GM23338 (cell line): ENCODE data around the gene UBXN11. TPM values are rescaled to one million over a fixed set of nuclear protein-coding genes. Genes with fewer than 3 reads are reported as not detected.

Source experiments
- ATAC-seq: fragments of 200-7000 bp; cut with Tn5 transposase; 3 replicates; pipeline ENCODE4 v1.9.1; 2020
- DNase-seq: peaks from one replicate; pipeline ENCODE4 v3.0.0-alpha.2; 2015; ENCODE audit warnings: low spot score
- H2AFZ ChIP-seq: fragments of 200-600 bp; sonication (generic); 2 replicates; pipeline ENCODE4 v1.8.0; 2016; ENCODE audit warnings: antibody characterized with exemption, mild to moderate bottlenecking, moderate library complexity
- H3F3A ChIP-seq: fragments of 200-600 bp; sonication (generic); replicated peaks from 2 replicates; pipeline ENCODE4 v1.8.0; 2017; ENCODE audit warnings: antibody characterized with exemption, mixed run types, low read depth
- H3K27ac ChIP-seq: fragments of 200-600 bp; sonication (generic); 2 replicates; pipeline ENCODE4 v1.6.1; 2016; ENCODE audit warnings: low read depth
- H3K27me3 ChIP-seq: fragments of 200-600 bp; sonication (generic); 2 replicates; pipeline ENCODE4 v1.8.0; 2016; ENCODE audit warnings: mild to moderate bottlenecking, mixed run types, moderate library complexity; ENCODE audit not compliant: insufficient read depth
- H3K36me3 ChIP-seq: fragments of 200-600 bp; sonication (generic); 2 replicates; pipeline ENCODE4 v1.8.0; 2016; ENCODE audit warnings: mild to moderate bottlenecking; ENCODE audit not compliant: insufficient read depth
- H3K4me1 ChIP-seq: fragments of 200-600 bp; sonication (generic); 2 replicates; pipeline ENCODE4 v1.8.0; 2016; ENCODE audit warnings: mild to moderate bottlenecking, moderate library complexity; ENCODE audit not compliant: insufficient read depth
- H3K4me2 ChIP-seq: fragments of 200-600 bp; sonication (generic); 2 replicates; pipeline ENCODE4 v1.7.1; 2017; ENCODE audit warnings: mixed run types
- H3K4me3 ChIP-seq: fragments of 200-600 bp; sonication (generic); 2 replicates; pipeline ENCODE4 v1.6.1; 2016; ENCODE audit warnings: mixed run types
- H3K79me2 ChIP-seq: fragments of 200-600 bp; sonication (generic); replicated peaks from 2 replicates; pipeline ENCODE4 v1.8.0; 2017; ENCODE audit warnings: mild to moderate bottlenecking; ENCODE audit not compliant: insufficient read depth
- H3K9me2 ChIP-seq: fragments of 200-600 bp; sonication (generic); 2 replicates; pipeline ENCODE4 v1.8.0; 2017; ENCODE audit not compliant: insufficient read depth
- H4K20me1 ChIP-seq: fragments of 200-600 bp; sonication (generic); replicated peaks from 2 replicates; pipeline ENCODE4 v1.8.0; 2017; ENCODE audit warnings: mild to moderate bottlenecking; ENCODE audit not compliant: insufficient read depth
- H3K27ac Mint-ChIP-seq: 2 replicates; pipeline ENCODE4 v1.8.0; 2020; ENCODE audit warnings: inconsistent platforms, mild to moderate bottlenecking, moderate library complexity, mixed read lengths
- H3K27me3 Mint-ChIP-seq: 3 replicates; pipeline ENCODE4 v1.8.0; 2022; ENCODE audit warnings: low read depth, mild to moderate bottlenecking, moderate library complexity, mixed read lengths, inconsistent platforms; ENCODE audit not compliant: insufficient read depth, poor library complexity
- H3K36me3 Mint-ChIP-seq: 3 replicates; pipeline ENCODE4 v1.8.0; 2021; ENCODE audit warnings: low read depth, mild to moderate bottlenecking, inconsistent platforms, moderate library complexity, mixed read lengths
- H3K4me1 Mint-ChIP-seq: 3 replicates; pipeline ENCODE4 v1.8.0; 2020; ENCODE audit warnings: mild to moderate bottlenecking, inconsistent platforms, mixed read lengths
- H3K4me3 Mint-ChIP-seq: 3 replicates; pipeline ENCODE4 v1.8.0; 2021; ENCODE audit warnings: moderate library complexity, mild to moderate bottlenecking, inconsistent platforms, mixed read lengths
- H3K9me3 Mint-ChIP-seq: 3 replicates; pipeline ENCODE4 v1.8.0; 2020; ENCODE audit warnings: moderate library complexity, mild to moderate bottlenecking, inconsistent platforms, mixed read lengths
- CREB1 ChIP-seq: fragments of 250-450 bp; sonication (Bioruptor Pico); IDR thresholded peaks from 2 replicates; pipeline ENCODE4 v1.5.0; 2020; ENCODE audit warnings: low read depth, mild to moderate bottlenecking, moderate library complexity
- EZH2 ChIP-seq: fragments of 200-600 bp; sonication (generic); IDR thresholded peaks from one replicate; pipeline ENCODE4 v1.8.0; 2017; ENCODE audit warnings: antibody characterized with exemption, mild to moderate bottlenecking, low read depth; ENCODE audit not compliant: unreplicated experiment
- EZH2phosphoT487 ChIP-seq: fragments of 200-600 bp; sonication (generic); IDR thresholded peaks from one replicate; pipeline ENCODE4 v1.8.1; 2018; ENCODE audit warnings: antibody characterized with exemption; ENCODE audit not compliant: unreplicated experiment
- JUNB ChIP-seq: IDR thresholded peaks from one replicate; pipeline ENCODE4 v1.6.1; 2016; ENCODE audit warnings: antibody characterized with exemption; ENCODE audit not compliant: unreplicated experiment
- NANOG ChIP-seq: IDR thresholded peaks from 2 replicates; pipeline ENCODE4 v1.6.1; 2016; ENCODE audit warnings: antibody characterized with exemption, borderline replicate concordance
- POLR2AphosphoS5 ChIP-seq: IDR thresholded peaks from 2 replicates; pipeline ENCODE4 v1.6.1; 2016; ENCODE audit warnings: antibody characterized with exemption, low read depth
- STAT1 ChIP-seq: IDR thresholded peaks from one replicate; pipeline ENCODE4 v1.6.1; 2016; ENCODE audit warnings: antibody characterized with exemption; ENCODE audit not compliant: unreplicated experiment
- ZNF114 ChIP-seq: fragments of 250-450 bp; sonication (Bioruptor Pico); IDR thresholded peaks from 2 replicates; pipeline ENCODE4 v1.5.0; 2020; ENCODE audit warnings: mild to moderate bottlenecking, moderate library complexity
- ZNF331 ChIP-seq: fragments of 250-450 bp; sonication (Bioruptor Pico); IDR thresholded peaks from 2 replicates; pipeline ENCODE4 v1.5.0; 2020; ENCODE audit warnings: low read depth, mild to moderate bottlenecking, moderate library complexity
- polyA plus RNA-seq: library from polyadenylated mRNA; unstranded; fragments of >200 nt; fragmentation: Nextera tagmentation; extraction: Ambion mirVana; gene quantifications from 2 replicates; pipeline ENCODE4 v1.2.1, GENCODE V29; 2016
- total RNA-seq: library from RNA; depleted of rRNA; stranded (reverse); fragments of >200 nt; shearing (Covaris generic); gene quantifications from 2 replicates; pipeline ENCODE4 v1.2.3, GENCODE V29; 2014
- TF ChIP-seq, protein P1 (sequence below), 2 experiments: fragments of 200-600 bp in 1 of 2; sonication (generic) in 1 of 2; conservative IDR thresholded peaks; 2 replicates each; pipeline versions ENCODE4 v1.5.1 to v1.6.1; 2016 to 2017; ENCODE audit warnings: antibody characterized with exemption in 2 of 2, low read depth in 2 of 2, mild to moderate bottlenecking in 2 of 2, moderate library complexity in 1 of 2
- TF ChIP-seq, protein P2 (sequence below): fragments of 250-450 bp; sonication (Bioruptor Pico); IDR thresholded peaks from 2 replicates; pipeline ENCODE4 v1.5.0; 2020; ENCODE audit warnings: mild to moderate bottlenecking, moderate library complexity
- TF ChIP-seq, protein P3 (sequence below): IDR thresholded peaks from 2 replicates; pipeline ENCODE4 v1.6.1; 2016; ENCODE audit warnings: antibody characterized with exemption
- TF ChIP-seq, protein P4 (sequence below): IDR thresholded peaks from one replicate; pipeline ENCODE4 v1.6.1; 2018; ENCODE audit warnings: antibody characterized with exemption; ENCODE audit not compliant: unreplicated experiment

The UBXN11 gene
- total and polyA plus RNA-seq, 2 experiments from 2014 or later: 8.0 to 8.3 TPM

DNA sequence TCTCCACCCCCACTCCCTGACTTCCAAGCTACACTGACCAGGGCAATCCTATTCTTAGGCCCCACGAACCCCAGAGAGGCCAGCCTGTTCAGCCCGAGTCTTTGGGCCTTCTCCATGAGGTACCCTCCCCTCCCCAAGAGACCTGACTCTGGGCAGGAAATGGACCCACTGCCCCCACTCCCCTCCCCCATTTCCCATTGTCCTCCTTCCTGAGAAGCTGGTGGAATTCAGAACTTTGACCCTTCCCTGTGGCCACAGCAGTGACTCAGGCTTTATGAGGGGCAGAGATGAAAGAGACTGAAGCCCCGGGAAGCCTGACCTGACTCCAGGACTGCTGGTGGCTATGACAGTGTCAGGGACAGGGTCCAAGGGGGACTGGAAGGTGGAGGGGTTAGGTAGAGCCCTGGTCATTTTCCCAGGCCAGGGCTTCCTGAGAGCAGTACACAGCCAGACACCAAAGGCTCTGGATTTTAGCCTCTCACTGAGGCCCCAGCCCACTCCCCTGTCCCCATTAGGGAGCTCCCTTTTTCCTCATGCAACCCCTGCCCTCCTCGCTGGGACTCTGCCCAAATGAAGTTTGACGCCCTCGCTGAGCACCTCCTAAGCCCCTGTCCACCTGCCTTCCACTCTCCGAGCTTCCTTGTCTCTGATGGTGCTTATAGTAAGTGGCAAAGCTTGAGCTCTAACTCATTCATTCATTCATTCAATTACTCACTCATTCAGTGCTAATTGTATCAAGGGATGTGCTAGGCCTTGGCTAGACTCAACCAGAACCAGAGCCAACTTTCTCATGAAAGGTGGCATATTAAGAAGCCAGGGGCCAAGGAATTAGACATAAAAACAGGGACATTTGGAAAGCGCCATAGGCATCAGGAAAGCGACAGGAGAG, 44.5 kb upstream of the UBXN11 start:
- H3K27ac Mint-ChIP-seq: peak overlapping the region; percentile 78
- Histone ChIP-seq H3K27ac (peak overlapping the region; percentile 82), H3F3A (no peaks in the 10 kb centered on the region; the same call in 1 of the 2 replicates), H3K4me1 (peaks cover 16% of the 10 kb centered on the region), H3K4me2 (peak overlapping the region; percentile 62), H3K36me3 (no peaks in the 10 kb centered on the region), H2AFZ (no peak overlapping the region), H4K20me1 (no peaks in the 10 kb centered on the region), H3K27me3 (no peaks in the 10 kb centered on the region), H3K9me2 (no peaks in the 10 kb centered on the region), H3K4me3 (no peak overlapping the region), H3K79me2 (no peaks in the 10 kb centered on the region)
- peak; percentile 39 for ATAC-seq
- H3K27me3 Mint-ChIP-seq: peaks cover 21% of the 10 kb centered on the region
- H3K4me3 Mint-ChIP-seq: 0 out of 3 replicates have a peak overlapping the region, but pooled peaks have one; percentile 6
- TF ChIP-seq, protein P1, sequence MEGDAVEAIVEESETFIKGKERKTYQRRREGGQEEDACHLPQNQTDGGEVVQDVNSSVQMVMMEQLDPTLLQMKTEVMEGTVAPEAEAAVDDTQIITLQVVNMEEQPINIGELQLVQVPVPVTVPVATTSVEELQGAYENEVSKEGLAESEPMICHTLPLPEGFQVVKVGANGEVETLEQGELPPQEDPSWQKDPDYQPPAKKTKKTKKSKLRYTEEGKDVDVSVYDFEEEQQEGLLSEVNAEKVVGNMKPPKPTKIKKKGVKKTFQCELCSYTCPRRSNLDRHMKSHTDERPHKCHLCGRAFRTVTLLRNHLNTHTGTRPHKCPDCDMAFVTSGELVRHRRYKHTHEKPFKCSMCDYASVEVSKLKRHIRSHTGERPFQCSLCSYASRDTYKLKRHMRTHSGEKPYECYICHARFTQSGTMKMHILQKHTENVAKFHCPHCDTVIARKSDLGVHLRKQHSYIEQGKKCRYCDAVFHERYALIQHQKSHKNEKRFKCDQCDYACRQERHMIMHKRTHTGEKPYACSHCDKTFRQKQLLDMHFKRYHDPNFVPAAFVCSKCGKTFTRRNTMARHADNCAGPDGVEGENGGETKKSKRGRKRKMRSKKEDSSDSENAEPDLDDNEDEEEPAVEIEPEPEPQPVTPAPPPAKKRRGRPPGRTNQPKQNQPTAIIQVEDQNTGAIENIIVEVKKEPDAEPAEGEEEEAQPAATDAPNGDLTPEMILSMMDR (conservative IDR thresholded peaks at IDR 0.05; ENCODE audit: low read depth in 2 of 2): no peak
- TF ChIP-seq EZH2 (no peak), ZNF114 (no peak), POLR2AphosphoS5 (no peak), NANOG (no peak), STAT1 (no peak), JUNB (no peak), CREB1 (no peak), EZH2phosphoT487 (no peak), ZNF331 (no peak)
- TF ChIP-seq, protein P2, sequence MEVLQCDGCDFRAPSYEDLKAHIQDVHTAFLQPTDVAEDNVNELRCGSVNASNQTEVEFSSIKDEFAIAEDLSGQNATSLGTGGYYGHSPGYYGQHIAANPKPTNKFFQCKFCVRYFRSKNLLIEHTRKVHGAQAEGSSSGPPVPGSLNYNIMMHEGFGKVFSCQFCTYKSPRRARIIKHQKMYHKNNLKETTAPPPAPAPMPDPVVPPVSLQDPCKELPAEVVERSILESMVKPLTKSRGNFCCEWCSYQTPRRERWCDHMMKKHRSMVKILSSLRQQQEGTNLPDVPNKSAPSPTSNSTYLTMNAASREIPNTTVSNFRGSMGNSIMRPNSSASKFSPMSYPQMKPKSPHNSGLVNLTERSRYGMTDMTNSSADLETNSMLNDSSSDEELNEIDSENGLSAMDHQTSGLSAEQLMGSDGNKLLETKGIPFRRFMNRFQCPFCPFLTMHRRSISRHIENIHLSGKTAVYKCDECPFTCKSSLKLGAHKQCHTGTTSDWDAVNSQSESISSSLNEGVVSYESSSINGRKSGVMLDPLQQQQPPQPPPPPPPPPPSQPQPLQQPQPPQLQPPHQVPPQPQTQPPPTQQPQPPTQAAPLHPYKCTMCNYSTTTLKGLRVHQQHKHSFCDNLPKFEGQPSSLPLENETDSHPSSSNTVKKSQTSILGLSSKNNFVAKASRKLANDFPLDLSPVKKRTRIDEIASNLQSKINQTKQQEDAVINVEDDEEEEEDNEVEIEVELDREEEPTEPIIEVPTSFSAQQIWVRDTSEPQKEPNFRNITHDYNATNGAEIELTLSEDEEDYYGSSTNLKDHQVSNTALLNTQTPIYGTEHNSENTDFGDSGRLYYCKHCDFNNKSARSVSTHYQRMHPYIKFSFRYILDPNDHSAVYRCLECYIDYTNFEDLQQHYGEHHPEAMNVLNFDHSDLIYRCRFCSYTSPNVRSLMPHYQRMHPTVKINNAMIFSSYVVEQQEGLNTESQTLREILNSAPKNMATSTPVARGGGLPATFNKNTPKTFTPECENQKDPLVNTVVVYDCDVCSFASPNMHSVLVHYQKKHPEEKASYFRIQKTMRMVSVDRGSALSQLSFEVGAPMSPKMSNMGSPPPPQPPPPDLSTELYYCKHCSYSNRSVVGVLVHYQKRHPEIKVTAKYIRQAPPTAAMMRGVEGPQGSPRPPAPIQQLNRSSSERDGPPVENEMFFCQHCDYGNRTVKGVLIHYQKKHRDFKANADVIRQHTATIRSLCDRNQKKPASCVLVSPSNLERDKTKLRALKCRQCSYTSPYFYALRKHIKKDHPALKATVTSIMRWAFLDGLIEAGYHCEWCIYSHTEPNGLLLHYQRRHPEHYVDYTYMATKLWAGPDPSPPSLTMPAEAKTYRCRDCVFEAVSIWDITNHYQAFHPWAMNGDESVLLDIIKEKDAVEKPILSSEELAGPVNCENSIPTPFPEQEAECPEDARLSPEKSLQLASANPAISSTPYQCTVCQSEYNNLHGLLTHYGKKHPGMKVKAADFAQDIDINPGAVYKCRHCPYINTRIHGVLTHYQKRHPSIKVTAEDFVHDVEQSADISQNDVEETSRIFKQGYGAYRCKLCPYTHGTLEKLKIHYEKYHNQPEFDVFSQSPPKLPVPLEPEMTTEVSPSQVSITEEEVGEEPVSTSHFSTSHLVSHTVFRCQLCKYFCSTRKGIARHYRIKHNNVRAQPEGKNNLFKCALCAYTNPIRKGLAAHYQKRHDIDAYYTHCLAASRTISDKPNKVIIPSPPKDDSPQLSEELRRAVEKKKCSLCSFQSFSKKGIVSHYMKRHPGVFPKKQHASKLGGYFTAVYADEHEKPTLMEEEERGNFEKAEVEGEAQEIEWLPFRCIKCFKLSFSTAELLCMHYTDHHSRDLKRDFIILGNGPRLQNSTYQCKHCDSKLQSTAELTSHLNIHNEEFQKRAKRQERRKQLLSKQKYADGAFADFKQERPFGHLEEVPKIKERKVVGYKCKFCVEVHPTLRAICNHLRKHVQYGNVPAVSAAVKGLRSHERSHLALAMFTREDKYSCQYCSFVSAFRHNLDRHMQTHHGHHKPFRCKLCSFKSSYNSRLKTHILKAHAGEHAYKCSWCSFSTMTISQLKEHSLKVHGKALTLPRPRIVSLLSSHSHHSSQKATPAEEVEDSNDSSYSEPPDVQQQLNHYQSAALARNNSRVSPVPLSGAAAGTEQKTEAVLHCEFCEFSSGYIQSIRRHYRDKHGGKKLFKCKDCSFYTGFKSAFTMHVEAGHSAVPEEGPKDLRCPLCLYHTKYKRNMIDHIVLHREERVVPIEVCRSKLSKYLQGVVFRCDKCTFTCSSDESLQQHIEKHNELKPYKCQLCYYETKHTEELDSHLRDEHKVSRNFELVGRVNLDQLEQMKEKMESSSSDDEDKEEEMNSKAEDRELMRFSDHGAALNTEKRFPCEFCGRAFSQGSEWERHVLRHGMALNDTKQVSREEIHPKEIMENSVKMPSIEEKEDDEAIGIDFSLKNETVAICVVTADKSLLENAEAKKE: no peak
- TF ChIP-seq, protein P3, sequence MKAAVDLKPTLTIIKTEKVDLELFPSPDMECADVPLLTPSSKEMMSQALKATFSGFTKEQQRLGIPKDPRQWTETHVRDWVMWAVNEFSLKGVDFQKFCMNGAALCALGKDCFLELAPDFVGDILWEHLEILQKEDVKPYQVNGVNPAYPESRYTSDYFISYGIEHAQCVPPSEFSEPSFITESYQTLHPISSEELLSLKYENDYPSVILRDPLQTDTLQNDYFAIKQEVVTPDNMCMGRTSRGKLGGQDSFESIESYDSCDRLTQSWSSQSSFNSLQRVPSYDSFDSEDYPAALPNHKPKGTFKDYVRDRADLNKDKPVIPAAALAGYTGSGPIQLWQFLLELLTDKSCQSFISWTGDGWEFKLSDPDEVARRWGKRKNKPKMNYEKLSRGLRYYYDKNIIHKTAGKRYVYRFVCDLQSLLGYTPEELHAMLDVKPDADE: no peak
- TF ChIP-seq, protein P4, sequence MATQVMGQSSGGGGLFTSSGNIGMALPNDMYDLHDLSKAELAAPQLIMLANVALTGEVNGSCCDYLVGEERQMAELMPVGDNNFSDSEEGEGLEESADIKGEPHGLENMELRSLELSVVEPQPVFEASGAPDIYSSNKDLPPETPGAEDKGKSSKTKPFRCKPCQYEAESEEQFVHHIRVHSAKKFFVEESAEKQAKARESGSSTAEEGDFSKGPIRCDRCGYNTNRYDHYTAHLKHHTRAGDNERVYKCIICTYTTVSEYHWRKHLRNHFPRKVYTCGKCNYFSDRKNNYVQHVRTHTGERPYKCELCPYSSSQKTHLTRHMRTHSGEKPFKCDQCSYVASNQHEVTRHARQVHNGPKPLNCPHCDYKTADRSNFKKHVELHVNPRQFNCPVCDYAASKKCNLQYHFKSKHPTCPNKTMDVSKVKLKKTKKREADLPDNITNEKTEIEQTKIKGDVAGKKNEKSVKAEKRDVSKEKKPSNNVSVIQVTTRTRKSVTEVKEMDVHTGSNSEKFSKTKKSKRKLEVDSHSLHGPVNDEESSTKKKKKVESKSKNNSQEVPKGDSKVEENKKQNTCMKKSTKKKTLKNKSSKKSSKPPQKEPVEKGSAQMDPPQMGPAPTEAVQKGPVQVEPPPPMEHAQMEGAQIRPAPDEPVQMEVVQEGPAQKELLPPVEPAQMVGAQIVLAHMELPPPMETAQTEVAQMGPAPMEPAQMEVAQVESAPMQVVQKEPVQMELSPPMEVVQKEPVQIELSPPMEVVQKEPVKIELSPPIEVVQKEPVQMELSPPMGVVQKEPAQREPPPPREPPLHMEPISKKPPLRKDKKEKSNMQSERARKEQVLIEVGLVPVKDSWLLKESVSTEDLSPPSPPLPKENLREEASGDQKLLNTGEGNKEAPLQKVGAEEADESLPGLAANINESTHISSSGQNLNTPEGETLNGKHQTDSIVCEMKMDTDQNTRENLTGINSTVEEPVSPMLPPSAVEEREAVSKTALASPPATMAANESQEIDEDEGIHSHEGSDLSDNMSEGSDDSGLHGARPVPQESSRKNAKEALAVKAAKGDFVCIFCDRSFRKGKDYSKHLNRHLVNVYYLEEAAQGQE: no peak
- H3K36me3 Mint-ChIP-seq: no peaks in the 10 kb centered on the region
- peak; percentile 38 for DNase-seq
- peaks cover 38% of the 10 kb centered on the region for H3K4me1 Mint-ChIP-seq
- no peaks in the 10 kb centered on the region for H3K9me3 Mint-ChIP-seq
